GM12864 (cell line): Measurements from ENCODE around the gene COL24A1.
"Not testable (repeated sequence)": the region's sequence is repeated elsewhere in the genome, so short reads cannot be mapped to it uniquely, and the experiment has no call there.

ENCODE experiments used
- DNase-seq: peaks from one replicate; pipeline ENCODE4 v3.0.0-alpha.2; 2011; ENCODE audit warnings: low read depth
- H3K4me3 ChIP-seq: 2 replicates; pipeline ENCODE4 v1.5.1; 2011; ENCODE audit warnings: mild to moderate bottlenecking, low read depth, low read length, control low read depth
- CTCF ChIP-seq: IDR thresholded peaks from 2 replicates; pipeline ENCODE4 v1.5.1; 2011; ENCODE audit warnings: low read depth, mild to moderate bottlenecking, moderate library complexity, low read length, control low read depth, inconsistent platforms; ENCODE audit errors: missing control alignments

COL24A1 gene

GRCh38 chr1:85975912-85976371 is 180.6 kb downstream of the COL24A1 start:
- no peak for DNase-seq
- no peak overlapping the region for H3K4me3 ChIP-seq
- no peak for TF ChIP-seq CTCF

GRCh38 chr1:85962457-85962856 is 194.1 kb downstream of the COL24A1 start:
- H3K4me3 ChIP-seq, result no peak overlapping the region
- TF ChIP-seq CTCF, result no peak
- DNase-seq, result no peak

- no peak for TF ChIP-seq CTCF
- no peak overlapping the region for H3K4me3 ChIP-seq
- DNase-seq, result no peak
Measured at GRCh38 chr1:85957760-85958159, 198.8 kb downstream of the COL24A1 start.

- not testable (repeated sequence) for DNase-seq
Measured at GRCh38 chr1:85955218-85955617, 201.4 kb downstream of the COL24A1 start.

GRCh38 chr1:85952460-85952859 is 204.1 kb downstream of the COL24A1 start:
- TF ChIP-seq CTCF, result no peak
- no peak overlapping the region for H3K4me3 ChIP-seq
- DNase-seq, result no peak

More at GRCh38 chr1:85955218-85955617, 201.4 kb downstream of the COL24A1 start:
- not testable (repeated sequence) for H3K4me3 ChIP-seq

GRCh38 chr1:85947186-85947585 is 209.4 kb downstream of the COL24A1 start:
- no peak for DNase-seq
- no peak overlapping the region for H3K4me3 ChIP-seq
- no peak for TF ChIP-seq CTCF

GRCh38 chr1:85943945-85944344 is 212.6 kb downstream of the COL24A1 start:
- no peak for DNase-seq
- H3K4me3 ChIP-seq, result no peak overlapping the region
- no peak for TF ChIP-seq CTCF
